Astrocyte (in vitro differentiated cells and primary cell): ENCODE data around the gene RNF207. TPM values are rescaled to one million over a fixed set of nuclear protein-coding genes. Genes with fewer than 3 reads are reported as not detected.

Experiments
- DNase-seq: peaks from one replicate; pipeline ENCODE4 v3.0.0-alpha.2; 2010; ENCODE audit warnings: low read depth
- FAIRE-seq: peaks from 2 replicates; lab custom pipeline; 2011; peaks lifted over from hg19 to GRCh38; lab: Jason Lieb, UNC
- H2AFZ ChIP-seq: 2 replicates; pipeline ENCODE4 v1.6.0; 2012; ENCODE audit warnings: low read depth, low read length, inconsistent platforms
- H3K27ac ChIP-seq: 2 replicates; pipeline ENCODE4 v1.5.1; 2011; ENCODE audit warnings: low read depth, low read length, inconsistent platforms
- H3K27me3 ChIP-seq: 2 replicates; pipeline ENCODE4 v1.6.0; 2011; ENCODE audit warnings: low read length, inconsistent platforms; ENCODE audit not compliant: insufficient read depth
- H3K36me3 ChIP-seq: 2 replicates; pipeline ENCODE4 v1.5.1; 2011; ENCODE audit warnings: low read length, inconsistent platforms; ENCODE audit not compliant: insufficient read depth
- H3K4me1 ChIP-seq: 2 replicates; pipeline ENCODE4 v1.5.1; 2011; ENCODE audit warnings: low read length, inconsistent platforms; ENCODE audit not compliant: insufficient read depth
- H3K4me2 ChIP-seq: 2 replicates; pipeline ENCODE4 v1.6.0; 2012; ENCODE audit warnings: low read length, inconsistent platforms
- H3K4me3 ChIP-seq: 2 replicates; pipeline ENCODE4 v1.5.1; 2011; ENCODE audit warnings: low read depth, mild to moderate bottlenecking, low read length, inconsistent platforms; ENCODE audit not compliant: insufficient read depth
- H3K79me2 ChIP-seq: 2 replicates; pipeline ENCODE4 v1.6.0; 2012; ENCODE audit warnings: mild to moderate bottlenecking, low read length, inconsistent platforms; ENCODE audit not compliant: insufficient read depth
- H3K9ac ChIP-seq: 2 replicates; pipeline ENCODE4 v1.6.0; 2012; ENCODE audit warnings: mild to moderate bottlenecking, low read length, inconsistent platforms
- H3K9me3 ChIP-seq: 2 replicates; pipeline ENCODE4 v1.5.1; 2012; ENCODE audit warnings: low read depth, mild to moderate bottlenecking, low read length, inconsistent platforms; ENCODE audit not compliant: insufficient read depth
- H4K20me1 ChIP-seq: 2 replicates; pipeline ENCODE4 v1.6.0; 2012; ENCODE audit warnings: low read length, inconsistent platforms; ENCODE audit not compliant: insufficient read depth
- H3K27ac Mint-ChIP-seq: one replicate; pipeline ENCODE4 v1.8.0; 2021; ENCODE audit warnings: mild to moderate bottlenecking, mixed read lengths; ENCODE audit not compliant: unreplicated experiment
- H3K27me3 Mint-ChIP-seq: one replicate; pipeline ENCODE4 v1.8.0; 2021; ENCODE audit warnings: low read depth, mixed read lengths; ENCODE audit not compliant: unreplicated experiment
- H3K36me3 Mint-ChIP-seq: one replicate; pipeline ENCODE4 v1.8.0; 2021; ENCODE audit warnings: low read depth, mixed read lengths; ENCODE audit not compliant: unreplicated experiment
- H3K4me1 Mint-ChIP-seq: one replicate; pipeline ENCODE4 v1.8.0; 2021; ENCODE audit warnings: low read depth, mixed read lengths; ENCODE audit not compliant: unreplicated experiment
- H3K4me3 Mint-ChIP-seq: one replicate; pipeline ENCODE4 v1.8.0; 2021; ENCODE audit warnings: mild to moderate bottlenecking, moderate library complexity, mixed read lengths; ENCODE audit not compliant: unreplicated experiment
- H3K9me3 Mint-ChIP-seq: one replicate; pipeline ENCODE4 v1.8.0; 2021; ENCODE audit warnings: mild to moderate bottlenecking, mixed read lengths; ENCODE audit not compliant: unreplicated experiment
- EZH2 ChIP-seq: IDR thresholded peaks from 2 replicates; pipeline ENCODE4 v1.6.1; 2012; ENCODE audit warnings: mild to moderate bottlenecking, low read length, inconsistent platforms; ENCODE audit not compliant: insufficient read depth
- total RNA-seq: library from RNA; stranded (reverse); gene quantifications from 2 replicates; pipeline ENCODE4 v1.2.1, GENCODE V29; 2021
- TF ChIP-seq, protein P1 (sequence below): IDR thresholded peaks from 2 replicates; pipeline ENCODE4 v1.5.1; 2011; ENCODE audit warnings: low read depth, mild to moderate bottlenecking, inconsistent platforms, low read length, moderate library complexity; ENCODE audit not compliant: insufficient read depth

Gene RNF207
- total RNA-seq, 1 donor from 2014 or later = 4.7 TPM

DNA sequence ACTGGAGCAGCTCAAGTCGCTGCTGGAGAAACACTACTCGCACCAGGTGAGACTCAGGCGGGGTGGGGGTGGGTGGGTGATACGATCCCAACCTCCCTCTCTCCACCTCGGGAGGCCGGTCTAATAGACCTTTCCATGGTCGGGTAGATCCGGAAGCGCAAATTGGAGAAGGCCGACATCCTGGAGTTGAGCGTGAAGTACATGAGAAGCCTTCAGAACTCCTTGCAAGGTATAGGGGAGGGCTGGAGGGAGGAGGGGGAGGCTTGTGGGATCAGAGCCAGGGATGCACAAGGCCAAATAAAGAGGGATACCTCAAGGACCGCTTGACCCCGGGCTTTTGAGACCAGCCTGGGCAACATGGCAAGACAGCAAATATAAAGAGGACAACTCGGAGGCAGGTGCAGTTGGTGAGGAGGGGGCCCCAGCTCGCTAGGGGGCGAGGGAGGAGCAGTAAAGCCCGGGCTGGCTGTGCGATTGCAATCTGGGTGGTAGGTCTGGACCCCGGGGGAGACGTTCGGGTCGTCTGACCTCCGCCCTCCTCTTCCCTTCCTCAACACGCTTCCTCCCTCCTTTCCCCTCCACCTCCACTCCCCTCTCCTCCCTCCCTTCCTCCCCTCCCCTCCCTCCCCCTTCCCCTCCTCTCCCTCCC, 38.6 kb downstream of the RNF207 start:
- Histone ChIP-seq H2AFZ (no peak overlapping the region), H3K4me3 (no peak overlapping the region), H3K27me3 (peaks cover 36% of the 10 kb centered on the region), H3K9me3 (no peaks in the 10 kb centered on the region), H3K4me1 (peaks cover 4% of the 10 kb centered on the region), H4K20me1 (peaks cover 18% of the 10 kb centered on the region), H3K4me2 (no peak overlapping the region), H3K27ac (no peak overlapping the region), H3K9ac (no peak overlapping the region), H3K36me3 (no peaks in the 10 kb centered on the region), H3K79me2 (no peaks in the 10 kb centered on the region)
- Mint-ChIP-seq H3K27me3 (peaks cover 51% of the 10 kb centered on the region), H3K36me3 (no peaks in the 10 kb centered on the region), H3K27ac (no peak overlapping the region), H3K4me3 (no peak overlapping the region), H3K4me1 (no peaks in the 10 kb centered on the region), H3K9me3 (no peaks in the 10 kb centered on the region)
- no peak for DNase-seq
- no peak for FAIRE-seq
- no peak for TF ChIP-seq EZH2

DNA sequence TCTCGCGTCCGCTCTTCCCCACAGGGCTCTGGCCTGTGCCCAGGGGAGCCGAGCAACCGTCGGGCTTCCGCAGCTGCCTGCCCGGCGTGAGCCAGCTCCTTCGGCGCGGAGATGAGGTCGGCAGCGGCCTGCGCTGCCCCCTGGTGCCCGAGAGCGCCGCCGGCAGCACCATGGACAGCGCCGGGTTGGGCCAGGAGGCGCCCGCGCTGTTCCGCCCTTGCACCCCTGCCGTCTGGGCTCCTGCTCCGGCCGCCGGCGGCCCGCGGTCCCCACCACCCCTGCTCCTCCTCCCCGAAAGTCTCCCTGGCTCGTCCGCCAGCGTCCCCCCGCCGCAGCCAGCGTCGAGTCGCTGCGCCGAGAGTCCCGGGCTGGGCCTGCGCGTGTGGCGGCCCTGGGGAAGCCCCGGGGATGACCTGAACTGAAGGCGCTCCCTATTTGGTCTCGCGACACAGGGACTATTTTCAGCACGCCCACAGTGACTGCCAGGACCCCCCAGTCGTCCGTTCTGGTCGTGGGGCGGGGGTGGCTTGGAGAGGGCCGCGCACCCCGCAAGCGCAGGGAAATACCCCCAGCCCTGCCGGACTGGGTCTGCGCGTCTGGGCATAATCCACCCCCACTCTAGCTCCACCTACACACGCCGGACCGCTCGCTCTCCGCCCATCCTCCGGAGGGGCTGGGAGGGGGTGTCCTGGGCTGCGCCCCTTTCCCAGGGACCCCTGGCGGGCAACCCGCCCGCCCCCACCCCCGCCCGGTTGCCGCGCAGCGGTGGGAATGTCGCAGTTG, 39.4 kb downstream of the RNF207 start:
- Mint-ChIP-seq H3K27ac (no peak overlapping the region), H3K4me1 (no peaks in the 10 kb centered on the region), H3K9me3 (no peaks in the 10 kb centered on the region), H3K4me3 (no peak overlapping the region), H3K27me3 (peaks cover 52% of the 10 kb centered on the region), H3K36me3 (no peaks in the 10 kb centered on the region)
- peak; percentile 51 for DNase-seq
- no peaks in the 10 kb centered on the region for H3K79me2 ChIP-seq
- H3K27ac ChIP-seq = no peak overlapping the region
- no peak for TF ChIP-seq EZH2
- TF ChIP-seq, protein P1, sequence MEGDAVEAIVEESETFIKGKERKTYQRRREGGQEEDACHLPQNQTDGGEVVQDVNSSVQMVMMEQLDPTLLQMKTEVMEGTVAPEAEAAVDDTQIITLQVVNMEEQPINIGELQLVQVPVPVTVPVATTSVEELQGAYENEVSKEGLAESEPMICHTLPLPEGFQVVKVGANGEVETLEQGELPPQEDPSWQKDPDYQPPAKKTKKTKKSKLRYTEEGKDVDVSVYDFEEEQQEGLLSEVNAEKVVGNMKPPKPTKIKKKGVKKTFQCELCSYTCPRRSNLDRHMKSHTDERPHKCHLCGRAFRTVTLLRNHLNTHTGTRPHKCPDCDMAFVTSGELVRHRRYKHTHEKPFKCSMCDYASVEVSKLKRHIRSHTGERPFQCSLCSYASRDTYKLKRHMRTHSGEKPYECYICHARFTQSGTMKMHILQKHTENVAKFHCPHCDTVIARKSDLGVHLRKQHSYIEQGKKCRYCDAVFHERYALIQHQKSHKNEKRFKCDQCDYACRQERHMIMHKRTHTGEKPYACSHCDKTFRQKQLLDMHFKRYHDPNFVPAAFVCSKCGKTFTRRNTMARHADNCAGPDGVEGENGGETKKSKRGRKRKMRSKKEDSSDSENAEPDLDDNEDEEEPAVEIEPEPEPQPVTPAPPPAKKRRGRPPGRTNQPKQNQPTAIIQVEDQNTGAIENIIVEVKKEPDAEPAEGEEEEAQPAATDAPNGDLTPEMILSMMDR = peak; percentile 34
- no peak overlapping the region for H2AFZ ChIP-seq
- H3K4me3 ChIP-seq = no peak overlapping the region
- H4K20me1 ChIP-seq = peaks cover 18% of the 10 kb centered on the region
- peaks cover 4% of the 10 kb centered on the region for H3K4me1 ChIP-seq
- FAIRE-seq = no peak
- peaks cover 37% of the 10 kb centered on the region for H3K27me3 ChIP-seq
- H3K9me3 ChIP-seq = no peaks in the 10 kb centered on the region
- no peak overlapping the region for H3K9ac ChIP-seq
- peak overlapping the region; percentile 80 for H3K4me2 ChIP-seq
- H3K36me3 ChIP-seq = no peaks in the 10 kb centered on the region

DNA sequence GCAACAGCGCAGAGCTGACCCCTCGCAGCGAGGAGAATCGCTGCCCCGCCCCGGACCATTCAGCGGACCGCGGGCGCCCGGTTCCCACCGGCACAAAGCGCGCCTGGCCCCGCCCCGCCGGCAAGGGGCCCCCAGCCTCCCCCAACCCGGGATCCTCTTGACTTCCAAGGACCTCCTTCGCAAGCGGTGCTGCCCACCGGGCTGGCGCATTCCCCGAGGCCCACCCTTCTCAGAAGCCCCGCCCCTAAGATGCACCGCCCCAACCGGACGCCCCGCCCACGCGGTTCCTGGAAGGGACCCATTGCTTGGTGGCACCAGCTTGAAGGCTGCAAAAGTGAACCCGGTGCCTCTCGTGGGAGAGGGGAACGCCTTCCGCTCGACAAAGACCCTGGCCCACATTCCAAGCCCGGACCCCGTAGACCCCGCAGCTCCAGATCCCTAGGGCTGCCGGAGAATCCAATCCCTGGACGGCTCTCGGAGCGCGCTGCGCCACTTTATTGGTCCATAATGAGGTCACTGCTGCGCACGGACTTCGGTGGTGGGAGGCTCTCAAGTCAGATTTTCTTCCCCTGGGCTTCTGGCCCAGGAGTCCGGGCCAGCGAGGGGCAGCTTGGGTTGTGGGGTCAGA, 40.1 kb downstream of the RNF207 start:
- Mint-ChIP-seq H3K4me1 (no peaks in the 10 kb centered on the region), H3K27me3 (peaks cover 54% of the 10 kb centered on the region), H3K4me3 (no peak overlapping the region), H3K36me3 (no peaks in the 10 kb centered on the region), H3K9me3 (no peaks in the 10 kb centered on the region), H3K27ac (peak overlapping the region; percentile 34)
- Histone ChIP-seq H3K4me3 (no peak overlapping the region), H3K27ac (no peak overlapping the region), H3K4me1 (peaks cover 4% of the 10 kb centered on the region), H4K20me1 (peaks cover 18% of the 10 kb centered on the region), H3K9me3 (no peaks in the 10 kb centered on the region), H3K4me2 (peak overlapping the region; percentile 80), H3K27me3 (peaks cover 35% of the 10 kb centered on the region), H3K79me2 (no peaks in the 10 kb centered on the region), H3K9ac (no peak overlapping the region), H3K36me3 (no peaks in the 10 kb centered on the region), H2AFZ (no peak overlapping the region)
- no peak for TF ChIP-seq EZH2
- TF ChIP-seq, protein P1 = no peak
- no peak for DNase-seq
- no peak for FAIRE-seq
